GM20000 (cell line): ENCODE measurements around the gene PLAA.

Source experiments
- DNase-seq: peaks from one replicate; pipeline ENCODE4 v3.0.0; 2012; ENCODE audit warnings: low spot score
- CTCF ChIP-seq: IDR thresholded peaks from 2 replicates; pipeline ENCODE4 v1.5.1; 2012; ENCODE audit warnings: mild to moderate bottlenecking, control low read depth; ENCODE audit errors: extremely low read depth, missing control alignments

The PLAA gene

DNA sequence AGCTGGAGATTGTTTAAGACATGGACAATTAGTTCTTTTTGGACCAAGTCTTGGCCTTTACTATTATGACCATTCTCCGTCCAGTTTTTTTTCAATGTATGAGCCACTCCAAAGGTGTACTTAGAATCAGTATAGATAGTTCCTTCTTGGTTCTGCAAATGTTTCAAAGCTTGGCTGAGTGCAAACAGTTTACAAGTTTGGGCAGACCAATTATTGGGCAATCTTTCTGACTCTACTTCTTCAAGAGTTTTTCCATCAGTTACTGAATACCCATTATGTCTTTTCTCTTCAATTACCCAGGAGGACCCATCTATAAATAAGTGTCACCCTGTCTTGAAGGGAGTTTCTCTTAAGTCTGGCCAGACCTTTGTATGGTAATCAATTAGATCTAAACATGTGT is 24.7 kb upstream of the PLAA start:
- TF ChIP-seq CTCF, result no peak
- no peak for DNase-seq

- TF ChIP-seq CTCF, result no peak
- DNase-seq, result no peak
Observed at GRCh38 chr9:26956860-26957233, 9.8 kb upstream of the PLAA start.

DNA sequence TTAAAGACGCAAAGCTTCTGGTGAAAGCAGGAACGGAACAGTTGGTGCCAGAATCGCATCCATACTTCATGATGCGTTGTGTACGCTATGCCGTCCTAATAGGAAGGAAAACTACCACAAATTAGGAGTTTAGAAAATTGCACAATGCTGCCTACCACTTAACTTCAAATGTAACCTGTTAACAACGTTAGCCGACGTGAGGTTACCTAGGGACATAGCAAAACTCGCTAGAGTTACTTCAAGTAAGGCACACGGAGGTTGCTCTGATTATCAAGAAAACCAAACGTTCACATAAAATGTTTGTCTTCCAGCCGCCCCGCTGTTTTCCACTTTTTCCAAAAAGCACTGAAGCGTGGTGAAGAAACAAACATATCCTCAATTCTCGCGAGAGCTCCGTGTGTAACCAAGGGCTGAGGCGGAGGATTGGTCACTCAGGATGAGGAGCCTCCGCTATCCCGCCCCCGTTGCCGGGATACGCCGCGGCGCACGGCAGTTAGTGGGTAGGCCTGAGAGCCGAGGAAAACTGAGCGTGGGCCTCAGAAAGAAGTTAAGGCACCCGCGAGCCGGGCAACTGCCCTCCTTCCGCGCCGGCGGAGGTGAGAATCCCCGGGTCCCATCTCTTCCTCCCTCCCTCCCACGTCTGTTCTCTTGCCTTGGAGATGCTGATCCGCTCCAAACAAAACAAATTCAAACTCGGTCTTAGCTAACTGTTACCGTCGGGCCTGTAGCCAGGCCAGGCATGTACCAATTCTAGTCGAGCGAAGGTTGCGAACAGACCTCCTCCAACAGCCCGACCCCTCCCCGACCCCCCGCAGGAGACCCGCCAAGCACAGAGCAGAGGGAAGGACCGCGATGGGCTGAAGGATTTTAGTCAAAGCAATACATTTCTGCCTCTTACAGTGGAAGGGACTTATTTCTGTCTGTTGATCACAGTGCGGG is 9.1 kb upstream of the PLAA start, which contains the start of gene IFT74:
TSS of gene IFT74 (plus strand) at position 492 of the 939 bp plus-strand sequence. CDS start 5,556 bp downstream, outside the sequence.
- DNase-seq, result peak; percentile 93
- no peak for TF ChIP-seq CTCF

DNA sequence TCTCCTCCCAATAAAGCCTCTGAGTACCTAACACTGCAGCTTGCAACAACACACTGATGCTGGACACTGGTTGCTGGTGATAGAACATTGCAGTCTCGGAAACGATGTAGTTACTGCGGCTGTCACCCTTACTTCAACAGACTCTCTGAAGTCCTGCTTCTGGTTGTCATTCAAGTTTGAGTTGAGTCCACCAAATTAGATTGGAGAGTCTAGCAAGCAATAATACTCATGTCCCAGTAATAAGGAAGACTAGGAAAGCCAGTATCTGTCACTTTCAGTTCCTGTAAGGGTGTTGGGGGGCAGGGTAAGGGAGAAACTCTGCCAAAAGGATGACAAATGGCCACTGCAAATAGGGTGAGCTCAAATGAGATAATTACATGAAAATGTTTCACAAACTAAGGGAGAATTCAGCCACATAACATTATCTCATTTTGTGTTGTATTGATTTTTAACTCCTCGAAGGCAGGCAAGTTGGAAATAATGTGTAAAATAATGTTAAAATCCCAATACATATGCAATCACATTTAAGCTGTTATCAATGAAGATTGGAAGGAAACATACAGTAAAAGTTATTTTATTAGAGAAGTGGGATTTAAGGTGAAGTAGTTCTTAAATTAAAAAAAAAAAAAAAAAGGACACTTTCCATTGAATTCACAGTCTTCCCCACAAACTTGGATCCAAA is 8.3 kb upstream of the PLAA start:
- TF ChIP-seq CTCF, result no peak
- DNase-seq, result no peak

GRCh38 chr9:26954050-26954508 is 7.0 kb upstream of the PLAA start:
- no peak for DNase-seq
- no peak for TF ChIP-seq CTCF

GRCh38 chr9:26951794-26952193 is 4.8 kb upstream of the PLAA start:
- DNase-seq, result no peak
- no peak for TF ChIP-seq CTCF

DNA sequence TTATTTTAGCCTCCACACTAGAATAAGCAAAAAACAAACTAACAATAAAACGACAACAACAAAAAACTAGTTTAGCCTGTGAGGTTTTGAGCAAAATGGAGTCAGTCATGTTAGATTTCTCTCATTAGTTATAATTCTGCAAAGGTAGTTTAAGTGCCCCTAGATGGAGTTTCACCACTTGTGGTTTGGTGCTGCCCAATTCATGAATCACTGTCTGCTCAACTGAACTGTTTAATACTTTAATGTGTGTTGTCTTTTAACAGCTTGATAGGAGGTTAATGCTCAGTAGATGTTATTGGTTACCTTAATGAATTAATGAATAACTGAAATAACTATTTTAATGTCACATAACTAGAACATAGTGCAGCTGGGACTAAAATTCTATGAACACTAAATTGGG is 3.5 kb upstream of the PLAA start:
- no peak for TF ChIP-seq CTCF
- no peak for DNase-seq
